IMR-90 (cell line): ENCODE data around the gene CD300H. TPM values are rescaled to one million over a fixed set of nuclear protein-coding genes. Genes with fewer than 3 reads are reported as not detected.

Source experiments
- ATAC-seq: fragments of 200-7000 bp; cut with Tn5 transposase; 2 replicates; pipeline ENCODE4 v1.9.1; 2020; ENCODE audit warnings: low read depth, mild to moderate bottlenecking, moderate library complexity
- BruUV-seq: library from RNA; stranded (reverse); fragments of 400-500 nt; replicated peaks from 2 replicates; lab custom pipeline; 2021; lab: Mats Ljungman, UMichigan
- CTCF ChIA-PET: fragments of 300-600 bp; formaldehyde crosslinking; extraction: SDS; loops from one replicate; lab custom pipeline; 2021; ENCODE audit warnings: antibody characterized with exemption; lab: Yijun Ruan, JAX
- POLR2A ChIA-PET: fragments of 300-600 bp; sonication (Branson Sonifier 250); formaldehyde crosslinking; loops from one replicate; lab custom pipeline; 2022; ENCODE audit warnings: antibody characterized with exemption; ENCODE audit not compliant: unreplicated experiment; lab: Charles Lee
- DNase-seq: peaks from one replicate; pipeline ENCODE4 v3.0.0; 2013
- H2AFZ ChIP-seq: replicated peaks from 2 replicates; pipeline ENCODE3; 2013; ENCODE audit warnings: low read length, mild to moderate bottlenecking; ENCODE audit not compliant: poor library complexity
- H2AK5ac ChIP-seq: 2 replicates; pipeline ENCODE4 v1.6.1; 2013; ENCODE audit warnings: low read depth, low read length, inconsistent platforms
- H2AK9ac ChIP-seq: replicated peaks from 2 replicates; pipeline ENCODE3; 2013; ENCODE audit warnings: mild to moderate bottlenecking, low read depth, low read length, moderate library complexity; ENCODE audit not compliant: poor library complexity
- H2BK120ac ChIP-seq: 2 replicates; pipeline ENCODE4 v1.6.1; 2013; ENCODE audit warnings: low read depth, low read length, inconsistent platforms
- H2BK15ac ChIP-seq: 3 replicates; pipeline ENCODE4 v1.6.1; 2013; ENCODE audit warnings: low read depth, low read length, inconsistent platforms
- H2BK20ac ChIP-seq: 2 replicates; pipeline ENCODE4 v1.6.1; 2013; ENCODE audit warnings: low read depth, mild to moderate bottlenecking, inconsistent platforms, low read length, moderate library complexity
- H2BK5ac ChIP-seq: 2 replicates; pipeline ENCODE4 v1.6.1; 2013; ENCODE audit warnings: mild to moderate bottlenecking, low read depth, low read length, inconsistent platforms; ENCODE audit not compliant: poor library complexity, severe bottlenecking
- H3K14ac ChIP-seq: replicated peaks from 2 replicates; pipeline ENCODE4 v1.6.1; 2013; ENCODE audit warnings: low read depth, low read length, inconsistent platforms
- H3K18ac ChIP-seq: 2 replicates; pipeline ENCODE4 v1.6.1; 2013; ENCODE audit warnings: low read depth, low read length, control low read depth
- H3K23ac ChIP-seq: 2 replicates; pipeline ENCODE4 v1.6.1; 2013; ENCODE audit warnings: low read depth, low read length, inconsistent platforms
- H3K27ac ChIP-seq: 2 replicates; pipeline ENCODE4 v1.5.1; 2013; ENCODE audit warnings: mild to moderate bottlenecking, control low read depth, low read length; ENCODE audit not compliant: insufficient read depth
- H3K27me3 ChIP-seq: 2 replicates; pipeline ENCODE4 v1.6.1; 2013; ENCODE audit warnings: low read length; ENCODE audit not compliant: control insufficient read depth, insufficient read depth
- H3K36me3 ChIP-seq: 2 replicates; pipeline ENCODE4 v1.6.1; 2013; ENCODE audit warnings: low read length, mixed read lengths; ENCODE audit not compliant: control insufficient read depth, insufficient read depth
- H3K4ac ChIP-seq: 2 replicates; pipeline ENCODE4 v1.6.1; 2013; ENCODE audit warnings: low read depth, low read length, inconsistent platforms
- H3K4me1 ChIP-seq: 2 replicates; pipeline ENCODE4 v1.6.1; 2013; ENCODE audit warnings: low read length, mixed read lengths; ENCODE audit not compliant: control insufficient read depth, insufficient read depth
- H3K4me2 ChIP-seq: 2 replicates; pipeline ENCODE4 v1.6.1; 2013; ENCODE audit warnings: low read depth, mild to moderate bottlenecking, control low read depth, low read length, moderate library complexity
- H3K4me3 ChIP-seq: 2 replicates; pipeline ENCODE4 v1.5.1; 2013; ENCODE audit warnings: low read depth, mild to moderate bottlenecking, control low read depth, low read length, moderate library complexity; ENCODE audit not compliant: insufficient read depth
- H3K56ac ChIP-seq: 2 replicates; pipeline ENCODE4 v1.6.1; 2013; ENCODE audit warnings: low read length, inconsistent platforms; ENCODE audit not compliant: insufficient read depth; ENCODE audit errors: extremely low read depth
- H3K79me1 ChIP-seq, 2 experiments: 2 replicates each; pipeline ENCODE4 v1.6.1; 2013; ENCODE audit warnings: low read length in 2 of 2, inconsistent platforms in 1 of 2, low read depth in 1 of 2
- H3K9ac ChIP-seq: 2 replicates; pipeline ENCODE4 v1.6.1; 2013; ENCODE audit warnings: low read depth, low read length, control low read depth
- H3K9me1 ChIP-seq: 2 replicates; pipeline ENCODE4 v1.6.1; 2013; ENCODE audit warnings: low read length, inconsistent platforms; ENCODE audit not compliant: insufficient read depth
- H3K9me3 ChIP-seq: 2 replicates; pipeline ENCODE4 v1.6.1; 2013; ENCODE audit warnings: low read length; ENCODE audit not compliant: control insufficient read depth, insufficient read depth
- H4K20me1 ChIP-seq: 2 replicates; pipeline ENCODE4 v1.6.1; 2013; ENCODE audit warnings: low read length, inconsistent platforms; ENCODE audit not compliant: insufficient read depth
- H4K5ac ChIP-seq: 2 replicates; pipeline ENCODE4 v1.6.1; 2013; ENCODE audit warnings: mild to moderate bottlenecking, low read depth, low read length, control low read depth
- H4K8ac ChIP-seq, 2 experiments: 2 replicates each; pipeline ENCODE4 v1.6.1; 2013; ENCODE audit warnings: low read depth in 2 of 2, low read length in 2 of 2, control low read depth in 1 of 2, inconsistent platforms in 1 of 2
- H4K91ac ChIP-seq: 2 replicates; pipeline ENCODE4 v1.6.1; 2013; ENCODE audit warnings: low read depth, low read length, inconsistent platforms; ENCODE audit not compliant: insufficient read depth
- BHLHE40 ChIP-seq: fragments of 150-350 bp; IDR thresholded peaks from 2 replicates; pipeline ENCODE4 v1.6.1; 2016; ENCODE audit warnings: mild to moderate bottlenecking, low read depth, low read length
- CTCF ChIP-seq: conservative IDR thresholded peaks from 2 replicates; pipeline ENCODE4 v1.5.1; 2012; ENCODE audit warnings: mild to moderate bottlenecking, low read depth, low read length, improper control_type of control experiment
- MAFK ChIP-seq: IDR thresholded peaks from 2 replicates; pipeline ENCODE4 v1.6.1; 2012; ENCODE audit warnings: low read depth, low read length, improper control_type of control experiment
- NFE2L2 ChIP-seq: fragments of 150-350 bp; IDR thresholded peaks from 2 replicates; pipeline ENCODE4 v1.6.1; 2016; ENCODE audit warnings: low read depth, mild to moderate bottlenecking, low read length
- POLR2A ChIP-seq: IDR thresholded peaks from 2 replicates; pipeline ENCODE4 v1.6.1; 2012; ENCODE audit warnings: mild to moderate bottlenecking, low read depth, low read length
- WGBS, 2 experiments: methylation state at CpG; one replicate each; pipeline versions ENCODE4 v1.1.5 to v1.1.7; 2013; ENCODE audit warnings: missing lambda C conversion rate in 2 of 2; ENCODE audit not compliant: insufficient read length in 1 of 2; ENCODE audit errors: extremely low coverage in 2 of 2; 5-methylcytosine and 5-hydroxymethylcytosine counted together
- dilution Hi-C: fragments of 300-500 bp; cut with HindIII; formaldehyde crosslinking; loops from one replicate; pipeline ENCODE4 v1.14.3; 2018; ENCODE audit warnings: low sequenced_read_pairs; ENCODE audit not compliant: unreplicated experiment
- in situ Hi-C: fragments of 300-500 bp; cut with MboI; formaldehyde crosslinking; loops from 3 replicates; pipeline ENCODE4 v1.14.3; 2019; ENCODE audit warnings: low sequenced_read_pairs, inconsistent platforms, mixed read lengths
- intact Hi-C: fragments of 100-400 bp; cut with micrococcal nuclease; formaldehyde crosslinking; loops from 2 replicates; pipeline ENCODE4 v1.10.0; 2022
- polyA plus RNA-seq, 3 experiments: library from polyadenylated mRNA; depleted of rRNA; stranded (reverse); fragments of >200 nt; gene quantifications; 2 replicates each; pipeline ENCODE4 v1.2.3, GENCODE V29; 2012; ENCODE audit warnings: low replicate concordance in 1 of 3
- total RNA-seq: library from RNA; depleted of rRNA; stranded (reverse); fragments of >200 nt; gene quantifications from 2 replicates; pipeline ENCODE4 v1.2.3, GENCODE V29; 2012

CD300H gene
- total and polyA plus RNA-seq, 2 of the 4 experiments (the other 2 are of a cell fraction), result not detected

DNA sequence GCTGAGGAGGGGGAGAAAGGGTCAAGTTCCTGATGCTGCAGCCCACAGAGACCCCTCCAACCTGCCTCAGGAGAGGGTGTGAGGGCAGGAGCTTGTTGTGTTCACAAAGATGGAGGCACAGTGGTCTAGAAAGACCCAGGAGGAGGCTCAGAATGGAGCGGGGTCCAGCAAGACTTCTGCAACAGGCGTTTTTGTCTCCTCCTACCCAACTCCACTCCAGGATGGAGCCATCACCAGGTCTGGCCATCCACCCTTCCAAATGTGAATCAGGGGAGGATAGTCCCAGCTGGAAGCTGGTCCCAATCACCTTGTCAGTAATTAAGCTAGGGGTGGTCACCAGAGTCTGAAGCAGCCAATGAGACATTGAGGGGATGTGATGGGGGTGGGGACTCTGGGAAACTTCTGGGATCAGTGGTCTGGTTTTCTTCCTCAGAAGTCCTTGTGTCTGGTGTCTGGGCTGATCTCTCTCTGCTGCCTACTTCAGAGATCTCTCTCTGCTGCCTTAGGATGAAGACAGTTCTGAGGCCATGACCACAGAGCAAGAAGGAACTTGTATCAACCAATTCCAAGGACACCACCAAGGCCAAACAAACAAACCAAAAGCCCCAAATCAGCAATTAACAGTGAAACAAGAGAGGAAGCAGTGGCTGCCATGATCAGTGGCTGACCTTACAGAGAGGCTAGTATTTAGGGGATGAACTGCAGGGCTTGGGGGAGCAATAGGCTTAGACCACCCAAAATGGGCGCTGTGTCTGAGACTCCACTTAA is 50.6 kb downstream of the CD300H start:
- H3K9ac ChIP-seq, result no peak overlapping the region
- no peak overlapping the region for H2AK5ac ChIP-seq
- no peaks in the 10 kb centered on the region for H3K4me1 ChIP-seq
- no peak overlapping the region for H4K5ac ChIP-seq
- no peak for TF ChIP-seq POLR2A
- TF ChIP-seq NFE2L2, result no peak
- TF ChIP-seq BHLHE40, result no peak
- no peak for TF ChIP-seq CTCF
- no peak for TF ChIP-seq MAFK
- no TSS peak for BruUV-seq
- no peak overlapping the region for H4K8ac ChIP-seq
- no peak overlapping the region for H3K27ac ChIP-seq
- no peaks in the 10 kb centered on the region for H3K27me3 ChIP-seq
- no peak overlapping the region for H3K23ac ChIP-seq
- no peak overlapping the region for H2BK20ac ChIP-seq
- in situ Hi-C loops (no loop called here), dilution Hi-C loops (no loop called here), intact Hi-C loops (no loop called here)
- peaks cover 43% of the 10 kb centered on the region for H3K9me3 ChIP-seq
- POLR2A ChIA-PET, result no interaction called here
- DNase-seq (no peak), ATAC-seq (no peak)
- no peak overlapping the region for H4K91ac ChIP-seq
- no peaks in the 10 kb centered on the region for H3K9me1 ChIP-seq
- no peak overlapping the region for H2AK9ac ChIP-seq
- H3K56ac ChIP-seq, result no peak overlapping the region
- no peak overlapping the region for H3K14ac ChIP-seq
- WGBS, 2 experiments, result no CpG with 5 or more reads among the region's 3 CpGs
- no peak overlapping the region for H2BK5ac ChIP-seq
- no peaks in the 10 kb centered on the region for H3K79me1 ChIP-seq
- H2BK120ac ChIP-seq, result no peak overlapping the region
- H2AFZ ChIP-seq, result no peak overlapping the region
- H3K4me2 ChIP-seq, result no peak overlapping the region
- no peaks in the 10 kb centered on the region for H4K20me1 ChIP-seq
- H3K18ac ChIP-seq, result no peak overlapping the region
- no peak overlapping the region for H3K4me3 ChIP-seq
- no peak overlapping the region for H3K4ac ChIP-seq
- CTCF ChIA-PET, result no interaction called here
- no peaks in the 10 kb centered on the region for H3K36me3 ChIP-seq
- H2BK15ac ChIP-seq, result no peak overlapping the region
